HG03457 (cell line): Measurements from ENCODE around the gene SLC2A4.
A peak's percentile ranks its signal among the peaks of the same experiment; 100 is the strongest.

ENCODE experiments used
- ATAC-seq: cut with Tn5 transposase; IDR thresholded peaks from one replicate; pipeline ENCODE4 v1.9.1; 2021; ENCODE audit warnings: moderate number of reproducible peaks; ENCODE audit not compliant: unreplicated experiment

The SLC2A4 gene

DNA sequence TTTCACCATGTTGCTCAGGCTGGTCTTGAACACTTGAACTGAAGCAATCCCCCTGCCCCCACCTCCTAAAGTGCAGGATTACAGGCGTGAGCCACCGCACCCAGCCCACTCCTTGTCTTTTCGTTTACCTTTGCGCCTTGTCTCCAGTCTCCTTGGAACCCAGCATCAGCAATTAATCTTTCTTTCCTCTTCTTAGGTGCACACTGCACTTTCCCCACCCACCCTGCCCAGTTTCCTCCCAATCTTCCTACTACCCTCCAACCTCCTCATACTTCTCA is 17.8 kb upstream of the SLC2A4 start:
- no peak for ATAC-seq

DNA sequence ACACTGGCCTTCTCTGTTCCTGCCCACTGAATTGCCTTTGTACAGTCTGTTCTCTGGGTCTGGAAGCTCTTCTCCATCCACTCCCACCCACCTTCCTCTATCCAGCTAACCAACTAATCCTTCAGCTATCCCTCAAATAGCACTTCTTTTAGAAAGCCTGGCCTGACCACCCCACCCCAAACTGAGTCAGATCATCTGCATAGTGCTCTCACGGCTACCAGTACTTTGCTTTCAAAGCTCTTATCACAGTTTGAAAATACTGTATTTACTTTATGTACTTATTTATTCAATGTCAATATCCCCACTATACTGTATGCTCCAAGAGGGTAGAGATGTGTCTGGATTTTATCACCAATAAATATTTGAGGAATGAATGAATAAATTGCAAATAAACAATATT is 14.7 kb upstream of the SLC2A4 start:
- ATAC-seq: no peak

DNA sequence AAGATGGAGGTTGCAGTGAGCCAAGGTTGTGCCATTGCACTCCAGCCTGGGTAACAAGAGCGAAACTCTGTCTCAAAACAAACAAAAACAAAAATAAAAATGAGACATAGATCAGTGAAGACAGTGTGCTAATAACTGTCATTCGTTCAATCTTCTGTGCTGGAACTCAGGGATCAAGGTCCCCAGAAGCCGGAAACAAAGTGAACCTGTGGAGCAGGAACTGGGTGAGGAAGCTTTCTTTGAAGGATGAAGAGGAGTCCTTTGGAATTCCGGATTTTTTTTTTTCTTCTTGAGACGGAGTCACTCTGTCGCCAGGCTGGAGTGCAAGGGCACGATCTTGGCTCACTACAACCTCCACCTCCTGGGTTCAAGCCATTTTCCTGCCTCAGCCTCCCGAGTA is 2.1 kb upstream of the SLC2A4 start:
- no peak for ATAC-seq

DNA sequence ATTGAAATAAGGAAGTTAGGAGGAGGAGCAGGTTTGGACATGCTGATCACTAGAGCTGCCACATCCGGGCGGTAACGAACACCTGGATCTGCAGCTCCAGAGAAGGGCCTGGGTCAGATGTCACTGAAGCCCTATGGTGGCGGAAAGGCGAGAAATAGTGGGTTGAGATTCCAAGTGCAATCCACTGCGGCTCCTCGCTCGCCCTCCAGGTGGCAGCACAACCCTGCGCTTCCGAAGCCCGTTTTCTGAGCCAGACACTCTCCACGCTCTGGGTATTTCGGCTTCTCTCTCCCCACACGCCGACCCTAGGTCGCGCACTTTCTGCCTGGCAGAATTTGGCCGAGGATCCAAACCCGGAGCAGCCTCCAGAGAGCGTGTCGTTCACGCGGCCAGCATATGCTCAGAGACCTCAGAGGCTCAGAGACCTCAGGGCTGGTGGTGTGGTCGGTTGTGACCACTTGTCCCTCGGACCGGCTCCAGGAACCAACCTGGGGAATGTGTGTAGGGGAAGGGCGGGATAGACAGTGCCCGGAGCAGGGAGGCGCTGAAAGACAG is 922 bp upstream of the SLC2A4 start:
- peak; percentile 20 for ATAC-seq

DNA sequence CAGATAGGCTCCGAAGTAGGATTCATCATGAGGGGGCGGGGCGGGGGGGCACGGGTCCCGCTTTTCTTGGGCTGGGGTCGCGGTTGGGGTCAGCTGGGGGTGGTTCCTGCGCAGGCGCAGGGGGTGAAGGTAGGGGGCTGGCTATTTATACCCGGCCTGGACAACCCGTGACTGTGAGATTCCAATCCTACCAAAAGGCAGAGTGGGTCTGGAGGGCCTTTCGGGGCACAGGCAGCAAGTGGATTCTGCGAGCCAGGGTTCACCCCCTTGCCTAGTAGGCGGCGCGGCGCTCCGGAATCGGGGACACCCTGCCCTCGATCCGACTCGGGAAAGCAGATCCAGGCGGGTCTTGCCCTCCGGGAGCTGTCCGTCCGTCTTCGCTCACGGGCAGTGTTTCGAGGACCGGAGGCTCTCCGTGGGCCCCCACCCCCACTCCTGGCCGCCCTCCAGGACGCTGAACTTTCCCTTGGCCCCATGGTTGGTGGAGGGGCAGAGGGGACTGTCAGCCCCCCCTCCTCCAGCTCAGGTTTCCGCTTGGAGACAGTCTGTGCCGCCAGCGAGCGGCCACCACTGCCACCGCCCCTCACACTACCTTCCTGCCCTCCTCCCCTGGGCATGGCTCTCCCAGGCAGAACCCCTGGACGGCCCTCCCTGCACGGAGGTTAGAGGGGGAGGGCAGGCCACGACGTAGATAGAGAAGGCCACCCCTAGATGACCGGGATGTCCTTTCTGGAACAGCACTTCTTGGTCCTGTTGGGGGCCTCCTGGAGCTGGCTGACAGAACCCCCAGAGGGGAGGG is 634 bp downstream of the SLC2A4 start:
- ATAC-seq: no peak

DNA sequence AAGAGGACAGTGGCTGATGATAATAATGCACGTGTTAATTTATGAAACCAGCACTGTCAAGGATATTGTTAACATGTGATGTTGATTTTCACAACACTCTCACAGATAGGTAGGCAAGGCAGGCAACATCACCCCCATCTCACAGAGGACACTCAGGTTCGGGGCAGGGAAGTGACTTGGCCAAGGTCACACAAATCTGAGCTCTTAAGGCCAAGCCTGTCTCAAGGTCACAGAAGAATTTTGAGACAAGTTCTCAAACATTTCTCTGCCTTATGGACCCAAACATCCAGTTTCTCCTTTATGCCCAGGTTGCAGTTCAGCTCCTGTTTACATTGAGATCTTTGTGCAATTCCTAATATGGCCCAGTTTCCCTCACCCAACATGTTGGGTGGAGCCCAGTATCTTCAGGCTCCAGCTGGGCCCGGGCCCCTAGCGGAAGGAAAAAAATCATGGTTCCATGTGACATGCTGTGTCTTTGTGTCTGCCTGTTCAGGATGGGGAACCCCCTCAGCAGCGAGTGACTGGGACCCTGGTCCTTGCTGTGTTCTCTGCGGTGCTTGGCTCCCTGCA is 1.3 kb downstream of the SLC2A4 start:
- ATAC-seq: no peak

DNA sequence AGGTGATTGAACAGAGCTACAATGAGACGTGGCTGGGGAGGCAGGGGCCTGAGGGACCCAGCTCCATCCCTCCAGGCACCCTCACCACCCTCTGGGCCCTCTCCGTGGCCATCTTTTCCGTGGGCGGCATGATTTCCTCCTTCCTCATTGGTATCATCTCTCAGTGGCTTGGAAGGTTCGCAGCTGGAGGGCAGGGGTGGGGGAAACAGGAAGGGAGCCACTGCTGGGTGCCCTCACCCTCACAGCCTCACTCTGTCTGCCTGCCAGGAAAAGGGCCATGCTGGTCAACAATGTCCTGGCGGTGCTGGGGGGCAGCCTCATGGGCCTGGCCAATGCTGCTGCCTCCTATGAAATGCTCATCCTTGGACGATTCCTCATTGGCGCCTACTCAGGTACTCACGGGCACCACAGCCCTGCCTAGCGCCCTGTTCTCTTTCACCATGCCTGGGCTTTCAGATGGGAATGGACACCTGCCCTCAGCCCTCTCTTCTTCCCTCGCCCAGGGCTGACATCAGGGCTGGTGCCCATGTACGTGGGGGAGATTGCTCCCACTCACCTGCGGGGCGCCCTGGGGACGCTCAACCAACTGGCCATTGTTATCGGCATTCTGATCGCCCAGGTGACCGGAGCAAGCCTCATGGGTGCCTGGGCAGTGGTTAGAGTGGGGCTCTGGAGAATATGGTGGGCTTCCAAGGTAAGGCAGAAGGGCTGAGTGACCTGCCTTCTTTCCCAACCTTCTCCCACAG is 2.1 kb downstream of the SLC2A4 start:
- ATAC-seq: no peak

DNA sequence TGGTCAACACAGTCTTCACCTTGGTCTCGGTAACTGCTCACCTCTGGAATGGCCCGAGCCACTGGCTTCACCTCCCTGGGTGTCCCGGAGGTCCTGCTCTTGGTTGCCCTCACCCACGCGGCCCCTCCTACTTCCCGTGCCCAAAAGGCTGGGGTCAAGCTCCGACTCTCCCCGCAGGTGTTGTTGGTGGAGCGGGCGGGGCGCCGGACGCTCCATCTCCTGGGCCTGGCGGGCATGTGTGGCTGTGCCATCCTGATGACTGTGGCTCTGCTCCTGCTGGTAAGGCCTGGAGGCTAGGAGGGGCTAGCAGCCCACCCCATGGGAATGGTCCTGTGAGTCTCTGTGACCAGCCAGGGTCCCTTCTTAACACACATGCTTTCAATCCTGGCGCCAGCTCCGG is 3.4 kb downstream of the SLC2A4 start:
- no peak for ATAC-seq

DNA sequence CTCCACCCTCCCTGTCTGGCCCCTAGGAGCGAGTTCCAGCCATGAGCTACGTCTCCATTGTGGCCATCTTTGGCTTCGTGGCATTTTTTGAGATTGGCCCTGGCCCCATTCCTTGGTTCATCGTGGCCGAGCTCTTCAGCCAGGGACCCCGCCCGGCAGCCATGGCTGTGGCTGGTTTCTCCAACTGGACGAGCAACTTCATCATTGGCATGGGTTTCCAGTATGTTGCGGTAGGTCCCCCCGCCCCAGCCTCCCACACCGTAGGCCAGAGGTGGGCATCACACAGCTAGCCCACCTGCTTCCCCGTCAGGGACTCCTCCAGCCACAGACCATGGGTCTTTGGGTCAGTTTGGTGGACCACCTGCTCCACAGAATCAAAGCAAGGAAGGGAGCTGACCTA is 4.2 kb downstream of the SLC2A4 start:
- ATAC-seq: no peak

DNA sequence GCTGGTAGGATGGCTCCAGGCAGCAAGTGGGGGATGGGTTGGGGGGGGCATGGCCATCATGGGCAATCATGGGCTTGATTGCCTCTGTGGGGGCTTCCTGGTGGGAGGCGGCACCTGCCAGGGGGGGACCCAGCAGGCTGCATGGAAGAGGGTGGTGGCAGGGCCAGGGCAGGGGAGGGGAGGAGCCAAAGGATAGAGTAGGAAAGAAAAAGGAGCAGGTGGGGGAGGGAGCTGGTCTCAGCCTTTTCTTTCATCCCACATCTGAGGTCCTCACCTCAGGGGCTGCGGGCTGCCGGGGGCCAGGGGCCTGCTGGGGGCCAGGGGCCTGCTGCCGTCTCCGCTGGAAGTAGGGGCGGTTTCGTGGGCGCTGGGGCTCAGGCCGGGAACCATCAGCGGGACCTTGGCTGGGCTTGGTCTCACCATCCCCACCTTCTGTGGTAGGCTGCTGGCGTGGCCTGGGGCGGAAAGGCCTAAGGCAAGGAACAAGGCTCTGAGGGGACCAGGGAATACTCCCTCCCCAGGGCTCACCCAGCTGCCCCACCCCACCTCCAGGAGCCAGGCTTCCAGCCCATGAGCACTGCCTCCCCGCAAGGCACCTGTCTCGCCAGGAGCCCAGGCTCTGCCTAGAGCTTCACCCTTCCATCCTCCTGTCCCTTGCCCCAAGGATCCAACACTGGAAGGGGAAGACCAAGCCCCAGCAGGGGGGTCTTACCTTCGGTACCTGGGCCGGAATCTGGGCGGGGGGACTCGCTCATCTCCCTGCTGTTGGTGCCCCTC is 7.9 kb downstream of the SLC2A4 start:
- ATAC-seq: no peak

DNA sequence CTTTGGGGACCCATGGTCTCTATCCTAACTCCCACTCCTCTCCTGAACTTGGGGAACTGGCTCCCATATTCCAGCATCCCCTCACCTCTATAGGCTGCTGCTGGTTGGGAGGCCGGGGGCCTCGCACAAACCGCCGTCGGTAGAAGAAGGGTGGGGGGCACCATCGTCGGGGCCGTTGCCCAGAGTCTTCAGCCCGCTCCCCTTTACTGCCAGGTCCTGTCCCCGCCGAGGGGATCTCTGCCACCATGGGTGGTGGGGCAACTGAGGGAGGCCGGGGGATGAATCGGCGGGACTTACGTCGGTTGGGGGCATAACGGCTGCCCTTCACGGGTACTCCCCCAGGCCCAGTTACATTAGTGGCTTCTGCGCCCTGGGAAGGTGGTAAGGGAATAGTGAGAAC is 8.6 kb downstream of the SLC2A4 start:
- no peak for ATAC-seq

DNA sequence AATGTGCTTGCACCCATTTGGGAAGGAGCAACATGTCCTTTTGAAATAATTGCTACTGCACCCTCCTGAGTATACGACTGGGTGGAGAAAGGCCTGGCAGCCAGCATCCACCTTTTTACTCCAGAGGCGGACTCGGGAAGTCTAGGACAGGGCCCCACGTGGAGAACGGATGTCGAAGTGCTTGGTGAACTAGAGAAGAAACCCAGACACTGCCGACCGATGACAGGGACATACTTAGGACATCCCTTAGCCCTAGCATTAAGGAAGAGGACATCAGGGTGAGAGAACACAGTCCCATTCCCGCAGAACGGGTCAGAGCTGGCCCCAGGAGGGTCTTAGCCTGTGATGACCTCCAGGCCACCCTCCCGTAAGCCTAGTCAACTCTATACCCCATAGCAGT is 9.2 kb downstream of the SLC2A4 start:
- no peak for ATAC-seq

DNA sequence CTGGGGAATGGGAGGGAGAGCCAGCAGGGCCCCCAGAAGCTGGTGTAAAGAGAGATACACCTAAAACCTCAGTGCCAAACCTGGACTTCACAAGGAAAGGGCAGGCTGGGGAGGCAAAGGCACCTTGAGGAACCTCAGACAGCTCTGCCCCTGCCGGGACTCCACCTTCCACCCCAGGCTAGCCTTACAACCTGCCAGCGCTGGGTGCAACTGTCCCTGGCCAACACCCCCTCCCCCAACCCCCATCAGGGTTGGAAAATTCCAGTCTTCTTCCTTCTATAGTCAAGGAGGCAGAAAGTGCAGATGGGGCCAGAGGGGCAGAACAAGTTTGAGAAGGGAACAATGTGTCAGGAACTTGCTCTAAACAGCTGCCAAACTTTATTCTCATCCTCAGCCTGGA is 10.7 kb downstream of the SLC2A4 start:
- ATAC-seq: no peak

DNA sequence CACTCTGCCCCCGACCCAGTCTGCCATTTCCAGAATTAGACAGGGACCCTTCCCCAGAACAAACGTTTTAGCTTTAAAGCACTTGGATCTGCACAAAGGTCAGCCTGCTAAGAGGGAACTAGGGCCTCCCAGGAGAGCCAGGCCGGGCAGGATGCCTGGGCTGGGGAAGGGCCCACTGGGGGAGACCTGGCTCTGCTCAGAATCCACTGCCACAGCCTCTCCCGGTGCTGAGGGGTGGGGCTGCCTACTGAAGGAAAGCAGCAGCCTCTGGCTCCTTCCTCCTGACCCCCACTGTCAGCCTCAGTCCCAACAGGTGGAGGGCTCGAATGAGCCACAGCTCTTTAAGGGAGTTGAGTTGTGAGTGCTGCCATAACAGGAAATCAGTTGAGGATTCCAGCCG is 11.2 kb downstream of the SLC2A4 start:
- ATAC-seq: no peak

DNA sequence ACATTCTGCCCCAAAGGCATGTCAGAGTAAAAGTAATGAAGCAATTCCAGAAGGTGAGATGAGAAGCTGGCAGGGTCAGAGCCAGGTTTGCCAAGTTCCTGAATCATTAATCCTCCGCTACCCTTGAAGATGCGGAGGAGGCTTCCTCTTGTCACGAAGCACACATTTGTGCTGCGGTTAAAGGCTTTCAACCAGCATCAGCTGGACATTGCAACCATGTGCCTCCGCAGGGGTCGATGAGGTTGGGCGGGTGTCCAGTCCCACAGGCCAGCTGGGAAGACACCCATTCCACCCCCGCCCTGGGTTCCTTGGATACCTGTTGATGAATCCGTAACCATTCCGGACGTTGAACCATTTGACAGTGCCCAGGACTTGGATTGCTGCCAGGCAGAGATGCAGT is 11.6 kb downstream of the SLC2A4 start:
- ATAC-seq: no peak

DNA sequence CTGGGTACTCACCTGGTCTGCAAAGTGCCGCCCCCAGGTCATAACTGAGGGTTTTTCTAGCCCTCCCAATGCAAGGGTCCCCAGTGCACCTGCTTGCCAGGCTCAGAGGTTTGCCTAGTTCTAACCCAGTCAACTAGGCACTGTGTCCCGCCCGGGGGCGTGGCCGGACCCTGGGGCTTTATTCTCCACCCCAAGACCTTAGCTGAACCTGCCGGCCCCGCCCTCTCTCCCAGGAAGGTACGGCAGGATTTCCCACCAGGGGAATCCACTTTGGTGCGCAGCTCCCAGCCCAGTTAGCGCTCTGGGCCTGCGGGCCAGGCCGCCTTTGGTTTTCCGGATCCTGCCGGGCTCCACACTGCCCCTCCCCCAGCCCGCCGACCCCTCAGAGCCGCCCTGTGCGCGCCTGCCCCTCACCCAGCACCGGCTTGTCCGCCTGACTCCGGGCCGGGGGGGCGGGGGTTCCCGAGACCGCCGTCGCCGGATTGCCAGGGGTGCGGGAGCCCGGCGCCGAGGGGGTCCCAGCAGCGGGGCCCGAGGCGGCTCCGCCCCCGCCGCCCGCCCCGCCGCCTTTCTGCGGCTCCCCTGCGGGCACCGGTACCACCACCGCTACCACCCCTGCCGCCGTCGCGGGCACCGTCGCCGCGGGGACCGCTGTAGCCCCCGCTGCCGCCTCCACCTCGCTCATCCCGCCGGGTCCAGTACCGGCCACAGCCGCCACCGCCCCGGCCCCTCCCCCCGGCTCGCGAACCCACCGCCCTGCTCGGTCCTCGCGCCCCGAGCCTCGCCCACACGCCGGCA is 12.5 kb downstream of the SLC2A4 start:
- ATAC-seq: no peak

DNA sequence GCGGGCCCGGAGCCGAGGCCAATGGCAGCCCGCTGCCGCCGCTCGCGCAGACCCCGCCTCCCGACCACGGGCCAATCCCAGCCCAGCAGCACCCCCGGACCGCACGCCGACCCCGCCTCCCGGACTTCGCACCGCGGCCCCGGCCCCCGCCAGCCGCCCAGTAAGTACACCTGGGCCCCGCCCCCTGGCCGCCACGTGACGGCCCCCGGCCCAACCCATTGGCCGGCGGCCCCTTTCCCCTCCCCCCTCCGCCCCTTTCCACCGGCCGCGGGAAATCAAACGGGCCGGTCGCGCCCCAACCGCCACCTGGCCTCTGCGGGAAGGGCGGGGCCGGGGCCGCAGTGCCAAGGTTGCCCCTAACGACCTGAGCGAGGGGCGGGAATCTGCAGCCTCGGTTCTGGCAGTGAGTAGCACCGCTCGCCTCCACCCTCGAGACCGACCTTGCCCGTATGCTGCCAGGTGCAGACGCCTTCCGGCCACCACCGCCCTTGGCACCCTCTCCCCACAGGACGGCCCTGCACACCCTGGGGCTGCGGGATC is 13.2 kb downstream of the SLC2A4 start, which contains the start of gene YBX2:
Gene YBX2, minus strand, starts transcription at position 26 of the 540 bp plus-strand sequence. CDS start 139 bp downstream, outside the sequence.
- ATAC-seq: no peak

DNA sequence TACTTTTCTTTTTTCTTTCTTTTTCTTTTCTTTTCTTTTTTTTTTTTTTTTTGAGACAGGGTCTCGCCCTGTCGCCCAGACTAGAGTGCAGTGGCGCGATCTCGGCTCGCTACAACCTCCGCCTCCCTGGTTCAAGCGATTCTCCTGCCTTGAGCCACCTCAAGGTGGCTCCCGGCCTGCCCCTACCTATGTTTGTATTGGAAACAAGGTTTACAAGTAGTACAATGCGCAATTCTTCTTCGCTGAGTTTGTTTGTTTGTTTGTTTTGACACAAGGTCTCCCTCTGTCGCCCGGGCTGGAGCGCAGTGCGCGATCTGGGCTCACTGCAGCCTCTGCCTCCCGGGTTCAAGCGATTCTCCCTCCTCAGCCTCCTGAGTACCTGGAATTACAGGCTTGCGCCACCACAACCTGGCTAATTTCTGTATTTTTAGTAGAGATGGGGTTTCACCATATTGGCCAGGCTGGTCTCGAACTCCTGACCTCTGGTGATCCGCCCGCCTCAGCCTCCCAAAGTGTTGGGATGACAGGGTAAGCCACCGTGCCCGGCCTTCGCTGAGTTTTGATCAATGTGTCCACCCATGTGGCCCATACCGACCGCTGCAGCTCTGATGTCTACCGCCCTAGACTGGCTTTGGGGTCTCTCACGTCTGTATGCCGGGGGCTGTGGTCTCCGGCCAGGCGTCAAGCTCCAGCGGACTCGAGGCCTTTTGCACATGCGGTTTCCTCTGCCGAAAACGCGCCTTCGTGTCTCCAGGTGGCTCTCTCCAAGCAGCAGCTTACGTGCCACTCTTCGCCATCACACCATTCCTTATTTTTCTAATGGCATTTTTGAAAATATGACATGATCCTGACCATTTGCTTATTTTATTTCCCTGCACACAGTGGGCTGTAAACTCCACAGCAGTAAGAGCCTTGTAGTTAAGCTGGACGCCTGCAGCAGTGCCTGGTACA is 14.0 kb downstream of the SLC2A4 start:
- ATAC-seq: no peak
